Rectal smooth muscle tissue (tissue), 1 donor: ENCODE results near the gene TENT5C.

ENCODE experiments used
- H3K27ac ChIP-seq: one replicate; pipeline ENCODE4 v1.7.0; 2013; ENCODE audit warnings: low read depth, low read length, inconsistent platforms
- H3K27me3 ChIP-seq: one replicate; pipeline ENCODE4 v1.7.0; 2013; ENCODE audit warnings: low read length; ENCODE audit not compliant: control insufficient read depth, insufficient read depth
- H3K36me3 ChIP-seq: one replicate; pipeline ENCODE4 v1.7.0; 2013; ENCODE audit warnings: low read length; ENCODE audit not compliant: control insufficient read depth, insufficient read depth
- H3K4me1 ChIP-seq: one replicate; pipeline ENCODE4 v1.7.0; 2013; ENCODE audit warnings: low read length; ENCODE audit not compliant: control insufficient read depth, insufficient read depth
- H3K4me3 ChIP-seq: one replicate; pipeline ENCODE4 v1.7.0; 2013; ENCODE audit warnings: low read length
- H3K9ac ChIP-seq: one replicate; pipeline ENCODE4 v1.7.0; 2013; ENCODE audit warnings: low read length

The TENT5C gene

DNA sequence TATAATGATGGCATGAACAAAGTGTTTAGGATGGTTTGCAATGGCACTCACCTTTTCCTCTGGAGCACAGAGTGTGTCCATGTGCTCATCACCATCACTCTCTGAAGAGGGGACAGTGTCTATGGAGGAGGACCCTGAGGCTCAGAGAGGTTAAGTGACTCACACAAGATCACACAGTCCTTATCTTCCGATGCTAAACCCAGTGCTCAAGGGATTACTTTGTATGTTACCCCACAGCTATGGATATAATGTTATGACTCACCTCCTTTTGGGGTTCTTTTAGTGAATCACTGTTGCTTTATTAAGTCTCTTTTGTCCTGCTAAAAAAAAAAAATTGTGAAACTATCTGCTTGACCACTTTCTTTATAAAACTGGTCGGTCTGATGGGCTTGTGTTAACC lies 67.6 kb downstream of the TENT5C start:
- peaks cover 3% of the 10 kb centered on the region for H3K4me1 ChIP-seq
- H3K9ac ChIP-seq = no peak overlapping the region
- no peaks in the 10 kb centered on the region for H3K36me3 ChIP-seq
- H3K27me3 ChIP-seq = no peaks in the 10 kb centered on the region
- no peak overlapping the region for H3K4me3 ChIP-seq
- no peak overlapping the region for H3K27ac ChIP-seq

GRCh38 chr1:117674521-117675400 lies 68.9 kb downstream of the TENT5C start:
- Histone ChIP-seq H3K27ac (no peak overlapping the region), H3K4me1 (peaks cover 6% of the 10 kb centered on the region)

DNA sequence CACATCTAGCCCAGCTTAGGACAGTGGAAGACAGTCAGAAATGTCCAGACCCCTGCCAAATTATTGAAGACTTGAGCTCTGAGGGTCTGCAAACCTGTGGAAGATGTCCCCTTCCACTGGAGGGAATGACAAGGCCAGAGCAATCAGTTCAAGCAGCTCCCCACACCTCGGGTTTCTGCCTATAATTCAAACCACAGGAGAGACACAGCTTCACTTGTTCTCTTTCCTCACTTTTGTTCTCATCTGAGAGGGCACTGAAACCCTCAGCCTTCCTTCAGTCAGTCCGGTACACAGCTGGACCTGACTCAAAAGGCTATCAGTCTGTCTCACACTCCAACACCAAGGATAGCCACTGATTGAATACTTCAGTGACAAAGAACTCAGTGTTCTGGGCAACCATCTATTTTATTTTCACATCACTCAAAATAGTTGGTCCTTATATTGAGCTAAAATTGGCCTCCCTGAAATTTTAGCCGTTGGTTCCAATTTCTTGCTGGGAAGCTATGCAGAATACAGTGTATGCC lies 70.1 kb downstream of the TENT5C start:
- H3K27me3 ChIP-seq = no peaks in the 10 kb centered on the region
- H3K4me3 ChIP-seq = no peak overlapping the region
- H3K9ac ChIP-seq = no peak overlapping the region
- no peaks in the 10 kb centered on the region for H3K36me3 ChIP-seq
- no peak overlapping the region for H3K27ac ChIP-seq
- H3K4me1 ChIP-seq = peaks cover 6% of the 10 kb centered on the region

More at GRCh38 chr1:117674521-117675400, 68.9 kb downstream of the TENT5C start:
- H3K9ac ChIP-seq = no peak overlapping the region
- H3K27me3 ChIP-seq = no peaks in the 10 kb centered on the region
- H3K36me3 ChIP-seq = no peaks in the 10 kb centered on the region
- H3K4me3 ChIP-seq = no peak overlapping the region

- H3K4me1 ChIP-seq = peaks cover 5% of the 10 kb centered on the region
- H3K27ac ChIP-seq = no peak overlapping the region
- H3K27me3 ChIP-seq = no peaks in the 10 kb centered on the region
- H3K36me3 ChIP-seq = no peaks in the 10 kb centered on the region
- H3K9ac ChIP-seq = no peak overlapping the region
- no peak overlapping the region for H3K4me3 ChIP-seq
These were observed 70.8 kb downstream of the TENT5C start for GRCh38 chr1:117676615-117677130.
